Left colon (tissue), 2 donors: ENCODE results near the gene BCL2L12. TPM values are rescaled to one million over a fixed set of nuclear protein-coding genes. Genes with fewer than 3 reads are reported as not detected.
"Not testable (repeated sequence)": the region's sequence is repeated elsewhere in the genome, so short reads cannot be mapped to it uniquely, and the experiment has no call there.

Source experiments
- ATAC-seq: fragments of 200-7000 bp; cut with Tn5 transposase; one replicate; pipeline ENCODE4 v1.9.1; 2020; ENCODE audit warnings: mild to moderate bottlenecking, moderate library complexity
- DNase-seq, 2 donors: peaks; one replicate each; pipeline ENCODE4 v3.0.0-alpha.2; 2020
- intact Hi-C, 2 donors: fragments of 100-400 bp; cut with DNase I in 1 of 2; cut with micrococcal nuclease in 1 of 2; formaldehyde crosslinking; loops; one replicate each; pipeline versions ENCODE4 v1.11.2 to v1.14.0; 2022; cut with DNase I, micrococcal nuclease
- total RNA-seq, 2 donors: library from RNA; stranded (reverse); fragmentation: NEBNext Ultra II Directional; extraction: Animal tissue kit (Norgen Biotek cat#: 25700); gene quantifications; one replicate each; pipeline ENCODE4 v1.2.1, GENCODE V29; 2021
- donor health status: DM: no; HTN: no; CAD: no.
- donor health status: DM: yes; HTN: yes; CAD: no.

BCL2L12 gene
- total RNA-seq, 2 donors from 2014 or later: 13.8 to 14.9 TPM

DNA sequence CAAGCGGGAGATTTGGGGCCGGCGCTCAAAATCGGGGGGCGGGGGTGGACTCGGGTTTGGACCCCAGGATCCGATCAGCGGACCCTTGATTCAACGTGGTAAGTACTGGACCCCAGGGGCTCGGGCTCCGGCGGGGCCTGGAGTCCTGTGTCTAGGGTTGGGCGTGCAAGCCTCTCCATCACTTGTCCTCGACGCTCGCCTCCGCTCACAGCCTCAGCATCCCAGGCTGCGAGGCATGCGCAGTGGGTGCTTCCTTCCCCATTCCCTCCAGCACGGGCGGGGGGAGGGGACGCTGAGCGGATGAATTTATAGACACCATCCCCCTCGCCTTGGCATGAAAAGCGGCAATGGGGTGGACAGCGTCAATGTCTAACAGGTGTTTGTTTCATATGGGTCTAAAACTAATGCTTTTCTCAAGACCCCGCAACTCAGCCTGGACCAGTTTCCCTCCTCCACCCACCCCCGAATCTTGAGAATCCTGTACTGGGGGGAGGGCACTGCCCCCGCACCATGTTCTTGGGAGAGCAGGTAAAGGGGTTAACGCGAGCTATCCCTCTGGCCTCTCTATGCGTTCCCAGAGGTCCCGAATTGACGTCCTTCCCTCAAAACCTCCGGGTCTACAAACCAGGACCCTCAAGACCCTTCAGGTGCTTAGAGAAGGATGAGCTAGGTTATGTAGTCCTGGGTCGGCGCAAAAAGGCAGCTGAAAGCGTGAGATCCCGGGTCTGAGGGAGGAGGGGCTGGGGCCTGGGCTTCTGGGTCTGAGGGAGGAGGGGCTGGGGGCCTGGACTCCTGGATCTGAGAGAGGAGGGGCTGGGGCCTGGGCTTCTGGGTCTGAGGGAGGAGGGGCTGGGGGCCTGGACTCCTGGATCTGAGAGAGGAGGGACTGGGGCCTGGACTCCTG lies 25.8 kb downstream of the BCL2L12 start:
- peak in 1 of 2 donors; percentile 54 for DNase-seq
- intact Hi-C loops: no loop called here
- peak; percentile 18 for ATAC-seq

DNA sequence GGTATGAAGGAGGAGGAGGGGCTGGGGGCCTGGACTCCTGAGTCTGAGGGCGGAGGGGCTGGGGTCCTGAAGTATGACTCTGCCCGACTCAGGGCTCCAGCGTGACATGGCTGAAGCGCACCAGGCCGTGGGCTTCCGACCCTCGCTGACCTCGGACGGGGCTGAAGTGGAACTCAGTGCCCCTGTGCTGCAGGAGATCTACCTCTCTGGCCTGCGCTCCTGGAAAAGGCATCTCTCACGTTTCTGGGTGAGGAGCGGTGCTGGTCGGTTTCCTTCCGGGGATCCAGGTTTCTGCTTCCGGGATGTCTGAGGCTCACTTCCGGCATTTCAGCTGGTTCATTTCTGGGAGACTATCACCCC lies 26.4 kb downstream of the BCL2L12 start:
- intact Hi-C loops: no loop called here
- no peak for DNase-seq
- no peak for ATAC-seq

DNA sequence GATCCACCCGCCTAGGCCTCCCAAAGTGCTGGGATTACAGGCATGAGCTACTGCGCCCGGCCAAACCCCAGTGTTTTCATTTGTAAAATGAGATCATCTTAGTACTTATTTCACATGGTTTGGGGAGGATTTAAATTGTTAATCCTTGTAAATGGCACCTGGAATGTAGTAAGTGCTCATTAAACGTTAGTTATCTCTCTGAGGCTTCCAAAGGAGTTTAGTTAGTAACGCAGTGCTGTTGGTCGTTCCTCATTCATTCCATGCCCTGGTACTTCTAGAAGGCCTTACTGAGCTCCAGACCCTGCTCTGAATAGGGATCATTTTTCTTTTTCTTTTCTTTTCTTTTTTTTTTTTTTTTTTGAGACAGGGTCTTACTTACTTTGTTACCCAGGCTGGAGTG lies 30.4 kb downstream of the BCL2L12 start:
- intact Hi-C loops: no loop called here
- ATAC-seq: no peak
- DNase-seq: no peak

DNA sequence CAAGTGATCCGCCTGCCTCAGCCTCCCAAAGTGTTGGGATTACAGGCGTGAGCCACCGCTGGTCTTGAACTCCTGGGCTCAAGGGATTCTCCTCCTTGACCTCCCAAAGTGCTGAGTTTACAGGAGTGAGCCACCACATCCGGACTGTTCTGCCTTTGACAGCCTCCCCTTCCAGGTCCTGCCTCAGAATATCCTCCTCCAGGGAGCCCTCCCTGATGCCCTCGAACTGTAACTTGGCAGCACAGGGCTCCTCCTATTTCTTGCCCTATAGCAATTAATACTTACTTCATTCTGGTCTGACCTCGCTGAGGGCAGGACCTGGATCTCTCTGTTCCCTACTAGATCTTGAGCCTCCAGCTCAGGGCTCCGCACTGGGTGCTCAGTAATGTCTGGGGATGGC lies 31.1 kb downstream of the BCL2L12 start:
- intact Hi-C loops: no loop called here
- ATAC-seq (no peak), DNase-seq (no peak)

DNA sequence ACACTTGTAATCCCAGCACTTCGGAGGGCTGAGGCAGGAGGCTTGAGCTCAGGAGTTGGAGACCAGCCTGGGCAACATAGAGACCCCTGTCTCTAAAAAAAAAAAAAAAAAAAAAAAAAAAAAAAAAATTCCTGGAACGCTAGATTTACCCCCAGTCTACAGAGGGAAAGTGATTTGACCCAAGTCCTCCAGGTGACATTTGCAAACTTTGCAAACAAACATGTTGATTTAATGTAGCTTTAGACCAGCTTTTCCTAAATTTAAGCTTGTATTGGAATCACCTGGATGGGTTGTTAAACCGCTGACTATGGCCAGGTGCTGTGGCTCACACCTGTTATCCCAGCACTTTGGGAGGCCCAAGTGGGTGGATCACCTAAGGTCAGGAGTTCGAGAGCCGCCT lies 33.6 kb downstream of the BCL2L12 start:
- intact Hi-C loops: no loop called here
- ATAC-seq (no peak), DNase-seq (no peak)

DNA sequence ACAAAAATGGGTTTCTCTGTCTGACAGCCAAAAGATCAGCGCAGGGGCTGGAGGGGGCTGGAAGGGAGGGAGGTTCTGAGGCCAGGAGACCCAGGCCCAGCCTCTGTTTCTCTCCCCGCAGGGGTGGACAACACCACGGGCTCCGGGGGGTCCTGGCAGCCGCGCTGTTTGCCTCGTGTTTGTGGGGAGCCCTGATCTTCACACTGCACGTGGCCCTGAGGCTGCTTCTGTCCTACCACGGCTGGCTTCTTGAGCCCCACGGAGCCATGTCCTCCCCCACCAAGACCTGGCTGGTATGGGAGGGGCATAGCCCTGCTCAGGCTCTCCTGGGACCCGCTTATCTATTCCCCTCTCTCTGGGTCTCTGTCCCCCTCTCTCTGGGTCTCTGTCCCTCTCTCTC lies 34.8 kb downstream of the BCL2L12 start:
- intact Hi-C loops: no loop called here
- DNase-seq (no peak), ATAC-seq (no peak)

DNA sequence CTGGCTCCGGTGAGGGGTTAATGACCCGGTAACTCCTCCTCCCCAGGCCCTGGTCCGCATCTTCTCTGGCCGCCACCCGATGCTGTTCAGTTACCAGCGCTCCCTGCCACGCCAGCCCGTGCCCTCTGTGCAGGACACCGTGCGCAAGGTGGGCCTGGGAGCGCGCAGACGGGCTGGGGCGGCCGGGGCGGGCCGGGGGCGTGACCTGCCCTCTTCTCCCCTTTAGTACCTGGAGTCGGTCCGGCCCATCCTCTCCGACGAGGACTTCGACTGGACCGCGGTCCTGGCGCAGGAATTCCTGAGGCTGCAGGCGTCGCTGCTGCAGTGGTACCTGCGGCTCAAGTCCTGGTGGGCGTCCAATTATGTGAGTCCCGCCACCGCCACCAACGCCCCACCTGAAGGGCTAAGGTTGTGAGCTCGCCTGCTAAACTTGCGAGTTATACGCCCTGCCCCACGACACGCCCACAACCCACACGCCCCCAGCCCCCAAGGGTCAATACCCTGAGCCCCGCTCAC lies 35.6 kb downstream of the BCL2L12 start:
- no peak for DNase-seq
- intact Hi-C loops: no loop called here
- ATAC-seq: peak; percentile 14

DNA sequence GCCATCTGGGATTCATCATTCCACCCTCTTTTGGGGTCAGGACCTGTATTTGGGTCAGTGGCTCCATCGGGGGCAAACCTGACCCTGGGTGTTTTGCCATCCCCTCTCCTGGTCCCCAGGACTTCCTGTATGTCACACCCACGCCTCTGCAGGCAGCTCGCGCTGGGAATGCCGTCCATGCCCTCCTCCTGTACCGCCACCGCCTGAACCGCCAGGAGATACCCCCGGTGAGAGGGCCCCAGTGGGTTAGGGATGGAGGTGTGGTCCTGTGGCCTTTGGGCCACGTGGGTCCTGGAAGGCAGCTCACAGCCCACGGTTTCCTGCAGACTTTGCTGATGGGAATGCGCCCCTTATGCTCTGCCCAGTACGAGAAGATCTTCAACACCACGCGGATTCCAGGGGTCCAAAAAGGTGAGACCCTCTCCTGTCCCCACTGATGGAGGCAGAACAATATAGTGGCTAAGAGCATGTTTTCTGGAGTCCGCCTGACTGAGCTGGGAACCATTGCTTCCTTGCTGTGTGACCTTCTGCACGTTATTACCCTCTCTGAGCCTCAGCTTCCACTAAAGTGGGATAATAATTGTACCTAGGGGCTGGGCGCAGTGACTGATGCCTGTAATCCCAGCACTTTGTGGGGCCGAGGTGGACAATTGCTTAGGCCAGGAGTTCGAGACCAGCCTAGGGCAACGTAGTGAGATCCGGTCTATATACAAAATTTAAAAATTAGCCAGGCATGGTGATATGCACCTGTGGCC lies 39.3 kb downstream of the BCL2L12 start:
- DNase-seq (no peak), ATAC-seq (no peak)
- intact Hi-C loops: no loop called here

DNA sequence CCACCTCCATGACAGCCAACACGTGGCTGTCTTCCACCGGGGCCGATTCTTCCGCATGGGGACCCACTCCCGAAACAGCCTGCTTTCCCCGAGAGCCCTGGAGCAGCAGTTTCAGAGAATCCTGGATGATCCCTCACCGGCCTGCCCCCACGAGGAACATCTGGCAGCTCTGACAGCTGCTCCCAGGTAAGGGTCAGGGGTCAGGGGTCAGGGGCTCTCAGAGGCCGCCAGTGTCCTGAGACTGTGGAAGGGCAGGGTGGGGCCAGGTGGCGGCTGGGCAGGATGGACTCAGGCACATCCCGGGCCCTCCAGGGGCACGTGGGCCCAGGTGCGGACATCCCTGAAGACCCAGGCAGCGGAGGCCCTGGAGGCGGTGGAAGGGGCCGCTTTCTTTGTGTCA lies 40.2 kb downstream of the BCL2L12 start:
- no peak for ATAC-seq
- intact Hi-C loops: no loop called here
- no peak for DNase-seq

DNA sequence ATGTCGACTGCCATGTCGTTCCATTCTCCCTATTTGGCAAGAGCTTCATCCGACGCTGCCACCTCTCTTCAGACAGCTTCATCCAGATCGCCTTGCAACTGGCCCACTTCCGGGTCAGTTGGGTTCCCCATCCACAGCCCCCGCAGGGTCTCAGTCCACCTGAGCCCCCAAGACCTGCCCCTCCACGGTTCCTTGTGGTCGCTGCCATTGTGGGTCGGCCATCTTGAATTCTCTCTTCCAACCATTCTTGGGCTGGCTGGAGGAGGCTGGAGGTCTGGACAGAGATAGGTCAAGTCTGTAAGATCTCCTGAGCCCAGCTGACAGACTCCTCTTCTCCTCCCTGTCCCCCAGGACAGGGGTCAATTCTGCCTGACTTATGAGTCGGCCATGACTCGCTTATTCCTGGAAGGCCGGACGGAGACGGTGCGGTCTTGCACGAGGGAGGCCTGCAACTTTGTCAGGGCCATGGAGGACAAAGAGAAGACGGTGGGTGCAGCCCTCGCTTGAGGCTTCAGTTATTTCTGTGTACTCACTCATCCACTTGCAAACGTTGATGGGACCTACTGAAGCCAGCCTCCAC lies 44.7 kb downstream of the BCL2L12 start:
- ATAC-seq: no peak
- intact Hi-C loops: no loop called here
- DNase-seq: no peak

DNA sequence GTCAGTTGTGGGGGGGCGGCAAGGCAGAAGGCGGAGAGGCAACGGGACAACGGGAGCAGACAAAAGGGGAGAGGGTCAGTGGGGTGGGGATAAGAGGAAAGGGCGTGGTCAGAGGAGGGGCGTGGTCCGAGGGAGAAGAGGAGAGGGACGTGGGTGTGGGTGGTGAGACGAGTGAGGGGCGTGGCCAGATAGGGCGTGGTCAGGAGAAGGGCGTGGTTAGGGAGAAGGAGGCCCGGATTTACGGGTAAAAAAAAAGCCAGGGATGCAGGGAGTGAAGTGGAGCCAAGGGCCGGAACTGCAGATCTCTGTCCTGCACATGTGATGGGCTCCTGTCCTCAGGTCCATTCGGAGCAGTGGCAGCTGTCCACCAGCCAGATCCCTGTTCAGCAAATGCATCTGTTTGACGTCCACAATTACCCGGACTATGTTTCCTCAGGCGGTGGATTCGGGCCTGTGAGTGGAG lies 46.7 kb downstream of the BCL2L12 start:
- DNase-seq (peak; percentile 29 to 50), ATAC-seq (peak; percentile 55)
- intact Hi-C loops: no loop called here

DNA sequence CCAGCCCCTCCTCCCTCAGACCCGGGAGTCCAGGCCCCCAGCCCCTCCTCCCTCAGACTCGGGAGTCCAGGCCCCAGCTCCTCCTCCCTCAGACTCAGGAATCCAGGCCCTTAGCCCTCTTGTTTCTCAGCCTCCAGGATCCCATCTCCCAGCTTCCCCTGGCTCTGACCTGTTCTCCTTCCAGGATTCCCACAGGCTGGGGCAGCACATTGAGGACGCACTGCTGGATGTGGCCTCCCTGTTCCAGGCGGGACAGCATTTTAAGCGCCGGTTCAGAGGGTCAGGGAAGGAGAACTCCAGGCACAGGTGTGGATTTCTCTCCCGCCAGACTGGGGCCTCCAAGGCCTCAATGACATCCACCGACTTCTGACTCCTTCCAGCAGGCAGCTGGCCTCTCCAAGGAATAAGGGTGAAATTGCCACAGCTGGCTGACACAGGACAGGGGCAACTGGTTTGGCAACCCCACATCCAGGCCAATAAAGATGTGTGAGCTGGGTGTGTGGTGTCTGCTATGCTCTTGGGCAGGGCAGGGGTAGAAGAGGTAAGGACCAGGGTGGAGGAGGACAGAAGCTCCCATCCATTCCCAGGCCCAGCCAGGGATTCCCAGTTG lies 47.6 kb downstream of the BCL2L12 start:
- DNase-seq (no peak), ATAC-seq (peak; percentile 42)
- intact Hi-C loops: no loop called here

DNA sequence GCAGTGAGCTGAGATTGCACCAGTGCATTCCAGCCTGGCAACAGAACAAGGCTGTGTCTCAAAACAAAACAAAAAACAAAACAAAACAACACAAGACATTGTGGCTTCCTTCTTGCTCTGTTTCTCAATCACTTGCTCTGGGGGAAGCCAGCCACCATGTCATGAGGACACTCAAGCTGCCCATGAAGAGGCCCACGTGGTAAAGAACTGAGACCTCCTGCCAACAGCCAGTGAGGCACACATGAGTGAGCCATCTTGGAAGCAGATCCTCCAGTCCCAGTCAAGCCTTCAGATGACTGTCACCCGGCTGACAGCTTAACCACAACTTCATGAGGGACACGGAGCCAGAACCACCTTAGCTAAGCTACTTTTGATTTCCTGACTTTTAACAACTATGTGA lies 50.4 kb downstream of the BCL2L12 start:
- no peak for ATAC-seq
- no peak for DNase-seq
- intact Hi-C loops: no loop called here

DNA sequence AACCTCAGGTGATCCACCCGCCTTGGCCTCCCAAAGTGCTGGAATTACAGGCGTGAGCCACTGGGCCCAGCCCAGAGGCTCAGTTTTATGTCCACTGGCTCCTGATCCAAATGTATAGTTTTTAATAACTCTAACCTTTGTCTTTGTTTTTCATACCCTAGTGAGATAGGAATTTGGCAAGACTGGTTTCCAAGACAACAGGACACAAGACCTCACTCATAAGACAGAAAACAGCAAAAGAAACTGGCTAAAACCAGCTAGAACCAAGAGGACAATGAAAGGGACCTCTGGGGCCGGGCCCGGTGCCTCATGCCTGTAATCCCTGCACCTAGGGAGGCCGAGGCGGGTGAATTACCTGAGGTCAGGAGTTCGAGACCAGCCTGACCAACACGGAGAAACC lies 52.8 kb downstream of the BCL2L12 start:
- intact Hi-C loops: no loop called here
- DNase-seq (no peak), ATAC-seq (no peak)

DNA sequence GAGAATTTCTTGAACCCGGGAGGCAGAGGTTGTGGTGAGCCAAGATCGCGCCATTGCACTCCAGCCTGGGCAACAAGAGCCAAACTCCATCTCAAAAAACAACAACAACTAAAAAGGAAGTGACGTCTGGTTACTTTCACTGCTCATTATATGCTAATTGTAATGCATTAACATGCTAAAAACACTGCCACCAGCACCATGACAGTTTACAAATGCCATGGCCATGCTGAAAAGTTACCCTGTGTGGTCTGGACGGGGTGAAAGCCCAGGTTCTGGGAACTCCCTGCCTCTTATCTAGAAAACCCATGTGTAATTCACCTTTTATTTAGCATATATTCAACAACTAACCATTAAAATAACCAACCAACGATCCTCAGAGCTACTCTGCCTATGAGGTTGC lies 53.3 kb downstream of the BCL2L12 start:
- DNase-seq: no peak
- intact Hi-C loops: no loop called here

DNA sequence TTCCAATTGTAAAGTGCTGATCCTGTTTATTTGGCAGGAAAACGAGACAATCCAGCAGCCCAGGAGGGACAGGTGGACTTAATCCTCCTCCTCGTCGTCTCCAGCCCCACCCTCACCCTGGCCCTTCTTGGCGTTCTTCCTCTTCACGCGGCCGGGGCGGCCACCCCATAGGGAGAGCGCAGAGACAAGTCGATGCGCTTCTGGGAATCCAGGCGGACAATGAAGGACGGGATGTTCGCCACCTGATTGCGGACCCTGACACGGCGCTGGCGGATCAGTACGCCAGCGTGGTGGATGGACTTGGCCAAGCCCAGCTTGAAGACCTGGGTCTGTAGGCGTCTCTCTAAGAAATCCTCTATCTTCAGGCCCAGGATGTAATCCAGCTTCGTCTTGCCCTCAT lies 53.7 kb downstream of the BCL2L12 start:
- intact Hi-C loops, DNase-seq, ATAC-seq: not testable (repeated sequence)

More for the DNA sequence above, 53.3 kb downstream of the BCL2L12 start:
- no peak for ATAC-seq
